ENCODE measurements around the gene DDHD1.

DNA sequence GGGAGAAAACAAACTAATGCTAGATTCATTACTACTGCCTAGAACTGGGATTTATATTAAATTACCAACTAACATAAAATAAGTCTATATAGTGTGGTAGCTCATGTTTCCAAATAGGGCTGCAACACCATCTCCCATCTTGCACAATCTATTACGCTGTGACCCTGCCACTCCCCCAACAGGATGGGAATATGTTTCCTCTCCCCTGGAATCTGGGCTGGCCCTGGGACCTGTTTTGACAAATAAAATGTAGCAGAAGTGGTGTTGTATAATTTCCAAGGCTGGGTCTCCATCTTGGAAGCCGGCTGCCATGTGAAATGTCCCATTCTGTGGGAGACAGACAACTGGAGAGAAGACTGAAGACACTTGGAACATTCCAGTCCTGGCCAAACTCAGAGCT lies 156.6 kb downstream of the DDHD1 start:
- TF ChIP-seq, protein P1, sequence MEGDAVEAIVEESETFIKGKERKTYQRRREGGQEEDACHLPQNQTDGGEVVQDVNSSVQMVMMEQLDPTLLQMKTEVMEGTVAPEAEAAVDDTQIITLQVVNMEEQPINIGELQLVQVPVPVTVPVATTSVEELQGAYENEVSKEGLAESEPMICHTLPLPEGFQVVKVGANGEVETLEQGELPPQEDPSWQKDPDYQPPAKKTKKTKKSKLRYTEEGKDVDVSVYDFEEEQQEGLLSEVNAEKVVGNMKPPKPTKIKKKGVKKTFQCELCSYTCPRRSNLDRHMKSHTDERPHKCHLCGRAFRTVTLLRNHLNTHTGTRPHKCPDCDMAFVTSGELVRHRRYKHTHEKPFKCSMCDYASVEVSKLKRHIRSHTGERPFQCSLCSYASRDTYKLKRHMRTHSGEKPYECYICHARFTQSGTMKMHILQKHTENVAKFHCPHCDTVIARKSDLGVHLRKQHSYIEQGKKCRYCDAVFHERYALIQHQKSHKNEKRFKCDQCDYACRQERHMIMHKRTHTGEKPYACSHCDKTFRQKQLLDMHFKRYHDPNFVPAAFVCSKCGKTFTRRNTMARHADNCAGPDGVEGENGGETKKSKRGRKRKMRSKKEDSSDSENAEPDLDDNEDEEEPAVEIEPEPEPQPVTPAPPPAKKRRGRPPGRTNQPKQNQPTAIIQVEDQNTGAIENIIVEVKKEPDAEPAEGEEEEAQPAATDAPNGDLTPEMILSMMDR (optimal IDR thresholded peaks at IDR 0.05 in 1 of 3, IDR thresholded peaks at IDR 0.05 in 1 of 3, conservative IDR thresholded peaks at IDR 0.05 in 1 of 3; ENCODE audit: extremely low read depth in 1 of 3, insufficient read depth in 2 of 3, low read length in 3 of 3) = no peak
- no peak for TF ChIP-seq EZH2 (IDR thresholded peaks at IDR 0.05; ENCODE audit: low read length)
